Transverse colon (tissue), 4 donors: ENCODE results near the gene DNAJB13. TPM values are rescaled to one million over a fixed set of nuclear protein-coding genes. Genes with fewer than 3 reads are reported as not detected.

ENCODE experiments used
- DNase-seq: peaks from one replicate; pipeline ENCODE4 v3.0.0-alpha.2; 2019
- H3K27ac ChIP-seq, 4 donors: fragments of 200-600 bp; sonication (generic); 2 replicates each; pipeline ENCODE4 v1.5.1; 2016 to 2018; ENCODE audit warnings: inconsistent platforms in 4 of 4
- H3K27me3 ChIP-seq: fragments of 200-600 bp; sonication (generic); 2 replicates; pipeline ENCODE4 v1.5.1; 2017; ENCODE audit warnings: inconsistent platforms
- H3K36me3 ChIP-seq, 4 donors: fragments of 200-600 bp; sonication (generic); 2 replicates each; pipeline ENCODE4 v1.5.1; 2017 to 2019; ENCODE audit warnings: inconsistent platforms in 4 of 4
- H3K4me1 ChIP-seq, 4 donors: fragments of 200-600 bp; sonication (generic); 2 replicates each; pipeline ENCODE4 v1.5.1; 2017 to 2020; ENCODE audit warnings: inconsistent platforms in 4 of 4
- H3K4me3 ChIP-seq, 4 donors: fragments of 200-600 bp; sonication (generic); 1 replicate in 1 of 4; 2 replicates in 3 of 4; pipeline versions ENCODE4 v1.5.1 to v1.6.1; 2017 to 2019; ENCODE audit warnings: inconsistent platforms in 4 of 4
- H3K9me3 ChIP-seq, 2 donors: fragments of 200-600 bp; sonication (generic); 2 replicates each; pipeline ENCODE4 v1.5.1; 2017 to 2019; ENCODE audit warnings: inconsistent platforms in 2 of 2
- EP300 ChIP-seq: sonication (generic); formaldehyde crosslinking; IDR thresholded peaks from one replicate; pipeline ENCODE4 v1.6.1; 2017; ENCODE audit warnings: antibody characterized with exemption, low read depth
- POLR2A ChIP-seq: fragments of 450-650 bp; IDR thresholded peaks from one replicate; pipeline ENCODE4 v1.6.1; 2016; ENCODE audit warnings: antibody characterized with exemption, mild to moderate bottlenecking, moderate library complexity
- POLR2AphosphoS5 ChIP-seq, 3 donors: sonication (generic); formaldehyde crosslinking; IDR thresholded peaks; one replicate each; pipeline ENCODE4 v1.6.1; 2016; ENCODE audit warnings: antibody characterized with exemption in 3 of 3
- WGBS, 2 donors: methylation state at CpG; one replicate each; pipeline ENCODE4 v1.1.5; 2018; ENCODE audit warnings: low coverage in 1 of 2; 5-methylcytosine and 5-hydroxymethylcytosine counted together
- in situ Hi-C, 4 donors: fragments of 200-750 bp; cut with MboI; loops; one replicate each; pipeline versions ENCODE4 v1.15.0 to v1.15.1; 2017; ENCODE audit warnings: low sequenced_read_pairs in 3 of 4, low pct_ligation_motif_present in 1 of 4, low pct_unique_long_range_greater_than_20kb in 1 of 4
- intact Hi-C: fragments of 100-400 bp; cut with DNase I; formaldehyde crosslinking; loops from one replicate; pipeline ENCODE4 v1.15.1; 2023; ENCODE audit warnings: low total_unique reads
- total RNA-seq, 4 donors: library from RNA; depleted of rRNA; stranded (reverse); fragments of >200 nt; gene quantifications; one replicate each; pipeline ENCODE4 v1.1.0, GENCODE V29; 2016
- TF ChIP-seq, protein P1 (sequence below), 5 experiments: fragments of 200-600 bp in 3 of 5; fragments of 450-650 bp in 2 of 5; sonication (generic) in 3 of 5; IDR thresholded peaks; 1 replicate in 2 of 5; 2 replicates in 3 of 5; pipeline ENCODE4 v1.5.1; 2016 to 2017; ENCODE audit warnings: antibody characterized with exemption in 5 of 5, inconsistent platforms in 3 of 5, mild to moderate bottlenecking in 2 of 5, moderate library complexity in 1 of 5

DNAJB13 gene
- total RNA-seq, 4 donors from 2014 or later: not detected

DNA sequence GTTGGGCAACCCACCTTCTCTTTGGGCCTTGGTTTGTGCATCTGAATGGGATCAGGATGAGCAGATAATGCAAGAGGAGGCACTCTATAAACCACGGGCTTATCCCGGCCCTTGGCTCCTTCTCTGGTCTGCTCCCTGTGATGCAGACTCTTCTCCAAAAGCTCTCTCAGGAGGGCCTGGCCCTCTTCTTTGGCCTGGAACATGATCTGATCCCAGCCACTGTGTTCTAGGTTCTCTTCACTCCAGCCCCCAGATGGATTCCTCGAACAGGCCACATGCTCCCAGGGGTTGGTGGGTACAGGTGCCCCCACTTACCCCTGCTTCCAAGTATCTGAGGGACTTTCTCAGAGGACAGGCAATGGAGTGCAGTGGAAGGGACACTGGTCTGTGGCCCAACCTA is 66.8 kb downstream of the DNAJB13 start:
- 80 to 89% methylated on average over 3 of the region's 3 CpGs for WGBS, 2 donors

DNA sequence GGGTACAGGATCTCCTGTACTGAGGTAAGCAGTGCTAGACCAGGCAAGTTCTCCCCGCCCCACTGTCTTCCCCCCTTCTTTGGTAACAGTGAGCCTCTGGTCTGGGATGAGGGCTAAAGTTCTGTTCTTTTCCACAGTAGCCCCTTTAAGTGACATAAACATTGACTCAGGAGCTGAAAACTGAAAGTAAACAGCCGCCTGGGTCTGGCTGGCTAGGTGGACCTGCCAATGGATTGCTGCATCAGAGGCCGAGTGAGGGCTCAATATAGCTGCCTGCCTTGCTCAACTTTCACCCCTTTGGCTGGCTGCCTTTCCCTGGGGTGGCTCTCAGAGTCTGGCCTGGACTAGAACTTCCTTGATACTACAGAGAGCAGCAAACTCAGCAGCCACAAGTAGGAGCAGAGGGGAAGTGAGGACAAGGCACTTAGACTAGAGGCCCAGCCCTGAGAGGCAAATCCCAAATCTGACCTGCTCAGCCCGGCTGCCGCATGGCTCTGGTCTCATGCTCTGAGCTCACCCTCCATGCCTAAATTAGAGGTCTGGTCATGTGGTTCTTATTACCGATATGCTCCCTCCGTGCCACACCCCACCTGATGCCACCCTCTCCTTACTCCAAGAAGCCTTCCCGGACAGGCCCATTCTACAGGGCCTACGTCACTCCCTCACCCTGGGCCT is 67.6 kb downstream of the DNAJB13 start:
- Histone ChIP-seq H3K27ac (peak overlapping the region; percentile 88 to 89 (median 88)), H3K4me1 (peaks cover 20 to 33% (median 28%) of the 10 kb centered on the region in 4 donors), H3K27me3 (no peaks in the 10 kb centered on the region), H3K9me3 (no peaks in the 10 kb centered on the region), H3K36me3 (no peaks in the 10 kb centered on the region), H3K4me3 (no peak overlapping the region)
- 45% methylated on average over 9 of the region's 9 CpGs; no CpG with 5 or more reads in 1 of the 2 donors for WGBS, 2 donors
- TF ChIP-seq EP300 (no peak), POLR2AphosphoS5 (IDR thresholded peaks at IDR 0.05) (peak; percentile 31 to 75 (median 71))
- peak; percentile 93 for DNase-seq
- intact Hi-C loops (no loop called here), in situ Hi-C loops (no loop called here)

More for the DNA sequence above, 66.8 kb downstream of the DNAJB13 start:
- no peaks in the 10 kb centered on the region for H3K36me3 ChIP-seq
- H3K9me3 ChIP-seq: no peaks in the 10 kb centered on the region
- TF ChIP-seq POLR2A: no peak
- TF ChIP-seq EP300: no peak
- TF ChIP-seq, protein P1, sequence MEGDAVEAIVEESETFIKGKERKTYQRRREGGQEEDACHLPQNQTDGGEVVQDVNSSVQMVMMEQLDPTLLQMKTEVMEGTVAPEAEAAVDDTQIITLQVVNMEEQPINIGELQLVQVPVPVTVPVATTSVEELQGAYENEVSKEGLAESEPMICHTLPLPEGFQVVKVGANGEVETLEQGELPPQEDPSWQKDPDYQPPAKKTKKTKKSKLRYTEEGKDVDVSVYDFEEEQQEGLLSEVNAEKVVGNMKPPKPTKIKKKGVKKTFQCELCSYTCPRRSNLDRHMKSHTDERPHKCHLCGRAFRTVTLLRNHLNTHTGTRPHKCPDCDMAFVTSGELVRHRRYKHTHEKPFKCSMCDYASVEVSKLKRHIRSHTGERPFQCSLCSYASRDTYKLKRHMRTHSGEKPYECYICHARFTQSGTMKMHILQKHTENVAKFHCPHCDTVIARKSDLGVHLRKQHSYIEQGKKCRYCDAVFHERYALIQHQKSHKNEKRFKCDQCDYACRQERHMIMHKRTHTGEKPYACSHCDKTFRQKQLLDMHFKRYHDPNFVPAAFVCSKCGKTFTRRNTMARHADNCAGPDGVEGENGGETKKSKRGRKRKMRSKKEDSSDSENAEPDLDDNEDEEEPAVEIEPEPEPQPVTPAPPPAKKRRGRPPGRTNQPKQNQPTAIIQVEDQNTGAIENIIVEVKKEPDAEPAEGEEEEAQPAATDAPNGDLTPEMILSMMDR (IDR thresholded peaks at IDR 0.05): no peak
- TF ChIP-seq POLR2AphosphoS5 (IDR thresholded peaks at IDR 0.05): no peak
- intact Hi-C loops (no loop called here), in situ Hi-C loops (no loop called here)
- H3K27me3 ChIP-seq: no peaks in the 10 kb centered on the region
- DNase-seq: no peak
- H3K4me3 ChIP-seq: no peak overlapping the region
- H3K4me1 ChIP-seq: peaks cover 20 to 33% (median 28%) of the 10 kb centered on the region in 4 donors
- H3K27ac ChIP-seq: peak overlapping the region; percentile 88 to 89 (median 88)

DNA sequence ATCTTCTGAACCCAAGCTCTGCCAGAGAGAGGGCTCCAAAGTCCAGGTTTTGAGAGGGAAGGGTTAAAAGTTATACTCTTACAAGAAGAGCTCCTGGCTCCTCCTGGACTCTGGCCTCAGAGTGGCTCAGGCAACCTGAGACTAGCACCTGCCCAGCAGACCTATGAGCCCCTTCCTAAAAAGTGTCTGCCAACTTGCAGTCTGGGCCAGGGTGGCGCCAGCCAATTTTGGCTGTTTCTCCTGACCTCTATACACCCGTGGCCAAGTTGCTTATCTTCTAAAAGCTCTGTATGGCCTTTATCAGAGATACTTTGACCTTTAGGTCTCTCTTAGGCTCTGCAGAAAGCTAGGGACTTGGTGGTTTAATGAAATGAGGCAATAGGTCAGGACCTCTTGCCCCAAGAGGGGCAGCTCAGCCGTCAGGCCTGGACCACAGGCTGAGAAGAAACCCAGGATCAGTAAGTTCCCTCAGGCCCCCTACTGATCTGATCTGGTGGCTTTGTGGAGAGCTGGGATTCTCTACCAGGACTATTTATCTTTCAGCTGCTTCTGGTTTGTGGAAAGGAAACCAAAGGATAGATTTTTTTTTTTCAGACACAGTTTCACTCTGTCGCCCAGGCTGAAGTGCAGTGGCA is 68.4 kb downstream of the DNAJB13 start:
- no peak for DNase-seq
- WGBS, 2 donors: 0 to 55% methylated on average over 1 to 4 of the region's 4 CpGs
- H3K36me3 ChIP-seq: no peaks in the 10 kb centered on the region
- H3K4me1 ChIP-seq: peaks cover 20 to 33% (median 28%) of the 10 kb centered on the region in 4 donors
- no peaks in the 10 kb centered on the region for H3K9me3 ChIP-seq
- H3K27me3 ChIP-seq: no peaks in the 10 kb centered on the region
- in situ Hi-C loops (no loop called here), intact Hi-C loops (no loop called here)
- TF ChIP-seq EP300: no peak
- no peak for TF ChIP-seq POLR2AphosphoS5 (IDR thresholded peaks at IDR 0.05)
- TF ChIP-seq, protein P1 (IDR thresholded peaks at IDR 0.05): no peak
- no peak for TF ChIP-seq POLR2A
- no peak overlapping the region for H3K4me3 ChIP-seq
- H3K27ac ChIP-seq: peak overlapping the region; percentile 88 to 89 (median 88)

DNA sequence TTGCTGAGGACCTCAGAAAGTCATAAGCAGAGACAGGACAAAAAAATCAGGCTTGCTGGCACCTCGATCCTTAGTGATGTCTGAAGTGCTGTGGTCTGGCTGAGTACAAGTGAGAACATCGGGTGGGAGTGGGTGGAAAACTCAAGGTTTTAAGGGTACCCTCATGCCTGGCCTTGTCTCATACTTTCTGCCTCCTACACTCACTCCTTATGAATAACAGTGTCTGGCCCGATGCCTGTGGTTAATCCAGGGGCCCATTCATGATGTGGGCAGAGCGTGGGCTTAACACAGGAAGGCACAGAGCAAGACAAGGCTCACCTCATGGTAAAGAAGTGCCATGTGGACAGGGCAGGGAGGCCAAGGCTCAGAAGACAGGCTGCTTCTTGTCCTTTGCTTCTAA is 69.0 kb downstream of the DNAJB13 start:
- DNase-seq: no peak
- Histone ChIP-seq H3K27me3 (no peaks in the 10 kb centered on the region), H3K4me1 (peaks cover 20 to 38% (median 28%) of the 10 kb centered on the region in 4 donors), H3K27ac (peak overlapping the region; percentile 88 to 89 (median 88)), H3K9me3 (no peaks in the 10 kb centered on the region), H3K4me3 (no peak overlapping the region), H3K36me3 (no peaks in the 10 kb centered on the region)
- in situ Hi-C loops: no loop called here
- intact Hi-C loops: loop anchor here (10.0 kb wide), 1 partner anchor 55 kb away; no protein-coding TSS in a partner anchor
- TF ChIP-seq EP300 (no peak), POLR2AphosphoS5 (IDR thresholded peaks at IDR 0.05) (no peak), POLR2A (no peak)
- TF ChIP-seq, protein P1 (IDR thresholded peaks at IDR 0.05): no peak
- WGBS, 2 donors: 75 to 79% methylated on average over 4 of the region's 4 CpGs

Other genes with a start within 250 kb of the DNAJB13 start
- 100 to 1,000 TPM in 3 of 4 donors, 10 to 100 TPM in 1; 49.0 to 232 (median 206) TPM for gene RAB6A, start 190.0 kb upstream of the DNAJB13 start, total RNA-seq
- gene MRPL48, start 163.2 kb upstream of the DNAJB13 start, total RNA-seq: 10 to 100 TPM in 3 of 4 donors, not detected in 1; 10.5 to 21.1 (median 21.0) TPM
- gene COA4, start 74.2 kb upstream of the DNAJB13 start, total RNA-seq: 10 to 100 TPM; 26.3 to 92.8 (median 74.4) TPM
- 10 to 100 TPM in 2 of 4 donors, 1 to 10 TPM in 1, under 1 TPM in 1; 0.37 to 10.5 (median 6.4) TPM for gene PAAF1, start 74.0 kb upstream of the DNAJB13 start, total RNA-seq
- 10 to 100 TPM; 36.7 to 57.6 (median 39.6) TPM for gene UCP2, start 31.8 kb downstream of the DNAJB13 start, total RNA-seq
- 1 to 10 TPM; 1.3 to 7.6 (median 3.1) TPM for gene UCP3, start 58.1 kb downstream of the DNAJB13 start, total RNA-seq
- 10 to 100 TPM; 22.2 to 52.5 (median 37.4) TPM for gene C2CD3, start 220.0 kb downstream of the DNAJB13 start, total RNA-seq
- 10 to 100 TPM; 21.3 to 33.7 (median 22.4) TPM for gene PPME1, start 220.3 kb downstream of the DNAJB13 start, total RNA-seq